ENCODE data around the gene TSEN54.

Gene TSEN54

GRCh38 chr17:75521951-75522727, 5.8 kb downstream of the TSEN54 start:
- no peak for DNase-seq

DNA sequence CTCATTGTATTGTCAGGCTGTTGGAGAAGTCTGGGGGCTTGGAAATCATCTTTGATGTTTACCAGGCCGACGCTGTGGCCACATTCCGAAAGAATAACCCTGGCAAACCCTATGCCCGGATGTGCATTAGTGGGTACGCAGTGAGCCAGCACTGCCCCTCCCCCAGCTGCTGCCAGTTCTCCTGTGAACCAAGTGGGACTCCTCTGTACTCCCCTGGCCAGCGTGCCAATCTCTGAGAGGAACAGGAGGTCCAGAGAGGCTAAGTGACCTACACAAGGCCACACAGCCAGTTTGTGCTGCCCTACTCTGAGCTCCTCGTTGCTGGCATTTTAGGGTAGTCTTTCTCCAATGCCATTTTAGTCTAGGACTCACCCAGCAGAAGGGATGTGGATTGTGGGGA, 7.3 kb downstream of the TSEN54 start:
- DNase-seq = no peak

DNA sequence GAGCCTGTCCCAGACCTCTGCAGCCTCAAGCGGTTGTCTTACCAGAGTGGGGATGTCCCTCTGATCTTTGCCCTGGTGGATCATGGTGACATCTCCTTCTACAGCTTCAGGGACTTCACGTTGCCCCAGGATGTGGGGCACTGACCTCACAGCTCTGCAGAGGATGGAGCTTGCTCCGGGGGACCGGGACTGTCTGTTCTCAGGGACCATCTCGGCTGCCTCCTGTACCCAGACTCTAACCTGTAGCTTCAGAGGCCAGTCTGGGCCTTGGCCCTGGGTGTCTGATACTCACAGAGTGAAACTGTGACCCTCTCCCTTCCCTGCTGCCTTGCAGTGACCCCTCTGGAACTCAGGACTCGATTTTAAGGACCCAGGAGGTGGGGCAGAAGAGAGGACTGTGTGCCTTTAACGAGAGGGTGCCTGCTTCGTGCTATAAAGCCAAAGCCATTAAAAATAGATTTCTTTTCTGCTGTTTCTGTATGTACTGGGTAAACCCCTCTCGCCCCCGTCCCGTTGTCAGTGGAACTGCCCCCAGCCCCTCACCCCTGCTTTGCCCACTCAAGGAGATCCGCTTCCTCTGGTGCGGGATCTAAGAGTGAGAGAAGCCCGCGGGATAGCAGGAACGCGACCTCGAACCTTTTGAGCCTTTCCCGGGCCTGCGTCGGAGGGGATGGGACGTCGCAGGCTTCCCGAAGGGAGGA, 8.1 kb downstream of the TSEN54 start:
- DNase-seq = no peak

GRCh38 chr17:75524970-75525805, 8.9 kb downstream of the TSEN54 start, which contains the start of gene LLGL2:
TSS of gene LLGL2 (plus strand) at chr17:75525697. CDS start at chr17:75543427, 17,730 bp downstream.
- peak in 1 of 2 donors; percentile 38 for DNase-seq

DNA sequence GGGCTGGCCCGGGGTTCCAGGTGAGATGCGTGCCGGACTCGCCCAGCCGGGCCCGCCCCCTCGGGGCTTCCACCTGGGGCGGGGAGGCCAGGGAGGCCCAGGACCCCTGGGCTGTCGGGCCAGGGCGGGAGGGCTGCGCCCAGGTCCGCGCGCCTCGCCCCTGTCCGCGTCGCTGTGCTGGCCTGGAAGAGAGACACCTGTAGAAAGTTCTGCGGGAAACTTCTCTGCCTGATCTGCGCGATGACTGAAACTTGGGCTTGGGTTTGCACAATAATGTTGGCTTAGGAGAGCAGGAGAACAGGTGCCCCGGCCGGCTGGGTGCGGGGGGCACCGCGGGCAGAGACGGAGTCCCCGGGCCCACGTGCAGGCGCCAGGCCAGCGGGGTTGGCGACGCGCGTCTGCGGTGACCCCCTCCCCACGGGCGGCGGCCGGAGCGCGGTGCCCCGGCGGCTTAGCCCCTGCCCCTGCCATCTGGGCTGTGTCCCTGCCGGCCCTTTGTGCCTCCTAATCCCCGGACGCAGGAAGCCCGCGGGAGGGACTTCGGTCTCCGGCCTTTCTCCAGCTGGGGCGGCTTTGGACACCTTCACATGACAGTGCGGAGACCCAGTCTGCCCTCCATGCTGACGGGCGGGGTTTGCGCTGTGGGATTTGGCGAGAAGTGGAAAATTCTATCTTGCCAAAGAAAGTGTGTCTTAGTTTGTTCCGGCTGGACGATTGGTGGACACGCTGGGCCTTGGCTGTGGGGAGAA, 9.7 kb downstream of the TSEN54 start:
- DNase-seq = no peak

- no peak for DNase-seq
Observed at GRCh38 chr17:75526555-75527270, 10.4 kb downstream of the TSEN54 start.

- no peak for DNase-seq
Observed at GRCh38 chr17:75530837-75531720, 14.8 kb downstream of the TSEN54 start.

GRCh38 chr17:75531721-75532072, 15.4 kb downstream of the TSEN54 start:
- DNase-seq = no peak

DNA sequence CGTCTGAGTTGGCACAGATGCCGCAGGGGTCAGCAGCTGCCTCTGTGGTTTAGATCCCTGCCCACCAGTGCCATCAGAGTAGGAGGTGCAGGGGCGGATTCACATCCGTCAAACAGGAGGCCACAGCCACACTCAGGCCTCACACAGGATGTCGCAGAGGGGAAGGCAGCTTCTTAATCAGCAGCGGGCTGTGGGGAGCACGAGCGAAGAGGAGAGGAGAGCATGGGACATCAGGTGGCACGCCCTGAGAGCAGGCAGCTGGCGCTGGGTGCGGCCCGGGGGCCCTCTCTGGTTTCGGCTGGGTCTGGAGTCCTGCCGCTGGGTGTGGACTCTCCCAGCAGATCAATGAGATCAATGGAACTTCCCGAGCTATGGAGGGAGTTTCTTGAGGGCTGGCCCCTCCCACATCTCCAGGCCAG, 18.8 kb downstream of the TSEN54 start:
- DNase-seq = peak in 1 of 2 donors; percentile 21

DNA sequence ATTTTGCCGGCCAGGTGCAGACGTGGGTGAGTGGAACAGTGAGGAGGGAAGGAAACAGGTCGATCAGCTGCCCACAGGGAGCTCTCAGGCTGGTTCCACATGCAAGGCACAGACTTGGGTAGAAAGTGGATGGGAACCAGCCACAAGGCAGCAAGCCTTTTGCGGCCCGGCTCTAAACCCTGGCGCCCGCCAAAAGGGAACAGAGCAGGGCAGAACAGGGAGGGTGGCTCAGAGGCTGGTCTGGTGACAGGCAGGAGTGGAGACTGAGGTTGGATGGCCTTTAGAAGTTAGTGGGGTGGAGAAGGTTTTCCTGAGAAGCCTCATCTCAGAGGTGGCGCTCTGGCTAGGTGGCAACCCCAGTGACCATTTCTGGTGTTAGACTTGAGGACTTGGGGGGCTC, 19.5 kb downstream of the TSEN54 start:
- DNase-seq = no peak

- DNase-seq = no peak
Observed at GRCh38 chr17:75536366-75536765, 20.0 kb downstream of the TSEN54 start.

DNA sequence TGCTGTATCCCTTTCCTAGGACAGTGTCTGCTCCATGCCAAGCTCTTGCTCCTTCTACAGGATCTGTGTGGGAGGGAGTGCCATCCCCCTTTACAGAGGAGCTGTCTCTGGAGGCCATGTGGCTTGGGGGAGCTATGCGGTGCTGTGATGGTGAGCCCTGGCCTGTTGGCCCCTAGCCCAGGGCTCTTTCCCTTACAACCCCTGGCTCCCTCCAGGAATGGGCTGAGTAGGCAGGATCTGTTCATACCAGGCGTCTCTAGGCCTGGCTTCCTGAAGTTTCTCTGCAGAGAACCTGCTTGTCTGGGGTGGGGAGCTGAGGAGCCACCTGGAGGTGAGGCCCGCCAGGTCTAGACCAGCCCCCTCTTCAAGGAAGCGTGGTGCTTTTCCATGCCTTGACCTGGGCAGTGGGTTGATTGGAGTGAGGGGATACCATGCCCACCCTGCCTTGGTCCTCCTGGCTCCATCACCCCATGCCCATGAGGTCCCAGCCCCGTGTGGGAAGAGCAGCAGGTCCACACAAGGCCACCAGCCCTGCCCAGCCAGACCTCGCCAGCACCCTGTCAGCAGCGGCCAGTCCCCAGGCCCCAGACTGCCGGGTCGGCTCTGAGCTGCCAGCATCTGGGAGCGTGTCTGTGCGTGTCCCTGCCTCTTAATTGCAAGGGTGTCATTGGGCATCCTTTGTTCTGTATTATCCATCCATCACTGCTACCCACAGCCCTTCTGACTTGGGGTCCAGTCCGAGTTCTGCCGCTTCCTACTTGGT, 23.8 kb downstream of the TSEN54 start:
- DNase-seq = no peak

DNA sequence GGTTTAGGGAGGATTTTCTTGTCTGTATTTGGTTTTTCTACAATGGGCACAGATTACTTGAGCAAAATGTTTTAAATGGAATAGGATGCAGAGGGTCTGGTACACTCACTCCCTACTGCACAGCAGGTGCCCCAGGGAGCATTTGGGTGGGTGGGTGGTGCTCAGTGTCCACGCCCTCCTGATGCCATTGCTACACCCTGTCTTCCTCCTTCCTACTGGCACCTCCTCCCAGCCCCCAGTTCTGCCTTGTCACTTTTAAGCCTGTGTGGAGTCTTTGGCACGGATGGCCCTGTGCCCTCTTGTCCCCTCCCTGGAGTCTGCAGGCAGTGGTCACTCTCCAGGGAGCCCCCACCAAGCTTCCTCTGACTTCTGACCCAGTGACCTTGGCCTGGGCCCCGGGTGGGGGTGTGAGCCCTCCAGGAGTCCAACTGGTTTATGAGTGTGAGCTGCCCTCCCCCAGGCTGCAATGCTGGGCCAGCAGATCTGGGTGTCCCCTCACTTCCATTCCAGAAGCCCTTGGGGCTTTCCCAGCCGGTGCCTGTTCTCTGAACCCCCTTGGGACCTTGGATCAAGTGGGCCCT, 24.7 kb downstream of the TSEN54 start:
- no peak for DNase-seq

DNA sequence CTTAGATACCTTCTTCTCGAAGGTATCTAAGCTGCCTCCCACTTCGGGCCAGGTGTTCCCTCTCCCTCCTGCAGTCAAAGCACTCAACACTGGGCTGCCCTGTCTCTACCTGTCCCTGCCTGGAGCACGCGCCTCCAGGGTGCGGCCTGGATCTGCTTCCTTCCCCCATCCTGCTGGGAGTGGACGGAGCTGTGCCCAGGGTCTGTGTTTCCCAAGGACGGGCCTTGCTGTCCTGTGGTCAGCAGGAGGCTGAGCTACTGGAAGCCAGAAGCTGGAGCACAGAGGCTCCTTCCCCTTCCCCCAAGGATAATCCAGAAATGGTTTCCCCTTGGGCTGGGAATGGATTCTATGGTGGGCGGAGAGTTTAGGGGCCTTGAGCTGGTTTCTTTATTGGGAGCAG, 25.9 kb downstream of the TSEN54 start:
- DNase-seq = no peak

GRCh38 chr17:75542728-75543336, 26.5 kb downstream of the TSEN54 start:
- no peak for DNase-seq

GRCh38 chr17:75544250-75544649, 27.9 kb downstream of the TSEN54 start:
- DNase-seq = no peak

DNA sequence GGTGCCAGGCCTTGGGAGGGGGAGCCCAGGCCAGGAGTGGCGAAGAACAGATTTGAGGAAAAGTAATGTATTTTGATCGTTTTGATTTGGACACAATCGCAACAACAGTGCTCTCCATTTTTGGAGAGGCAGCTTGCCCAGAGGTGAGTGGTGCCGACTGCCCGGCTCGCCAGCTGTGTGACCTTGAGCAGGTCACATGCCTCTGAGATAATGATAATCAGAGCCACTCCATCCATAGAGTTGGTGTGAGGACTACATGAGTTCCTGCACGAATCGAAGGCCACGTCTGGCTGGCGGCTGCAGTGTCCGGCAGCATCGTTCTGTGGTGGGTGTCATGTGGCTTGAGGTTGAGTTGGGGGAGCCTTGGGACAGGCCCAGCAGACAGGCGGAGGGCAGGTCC, 29.9 kb downstream of the TSEN54 start:
- no peak for DNase-seq

GRCh38 chr17:75547091-75547490, 30.8 kb downstream of the TSEN54 start:
- DNase-seq = no peak

DNA sequence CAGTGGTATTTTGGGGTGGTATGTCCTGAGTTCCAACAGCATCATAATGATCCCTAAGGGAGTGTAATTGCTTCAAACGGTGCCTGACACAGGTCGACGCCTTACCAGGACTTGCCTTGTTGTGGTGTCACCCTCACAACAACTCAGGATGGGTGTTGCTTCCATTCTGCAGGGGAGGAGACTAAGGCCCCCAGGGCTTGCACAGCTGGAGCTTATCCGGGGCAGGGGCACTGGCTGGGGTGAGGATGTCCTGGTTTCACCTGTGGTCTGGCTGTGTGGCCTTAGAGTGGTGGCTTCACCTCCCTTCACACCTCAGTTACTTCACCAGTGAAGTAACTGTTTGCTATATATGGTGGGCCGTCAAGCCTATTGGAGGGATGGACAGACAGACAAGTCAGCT, 32.5 kb downstream of the TSEN54 start:
- no peak for DNase-seq

Measured in bone marrow (tissue), 2 donors.